Trophoblast cell (in vitro differentiated cells and primary cell): ENCODE measurements around the gene INO80.

Experiments
- DNase-seq, 2 donors: peaks; one replicate each; pipeline ENCODE4 v3.0.0-alpha.2; 2016
- H2AFZ ChIP-seq: 2 replicates; pipeline ENCODE4 v1.6.1; 2013; ENCODE audit warnings: low read length, moderate library complexity, mild to moderate bottlenecking; ENCODE audit not compliant: insufficient read depth, poor library complexity
- H2AK5ac ChIP-seq: 2 replicates; pipeline ENCODE4 v1.6.1; 2013; ENCODE audit warnings: mild to moderate bottlenecking, low read length
- H2BK120ac ChIP-seq: 2 replicates; pipeline ENCODE4 v1.6.1; 2013; ENCODE audit warnings: low read length, mild to moderate bottlenecking, moderate library complexity; ENCODE audit not compliant: insufficient read depth, poor library complexity
- H2BK12ac ChIP-seq: 2 replicates; pipeline ENCODE4 v1.6.1; 2013; ENCODE audit warnings: mild to moderate bottlenecking, low read length, moderate library complexity
- H2BK5ac ChIP-seq: 2 replicates; pipeline ENCODE4 v1.6.1; 2013; ENCODE audit warnings: low read length, low read depth, moderate library complexity, mild to moderate bottlenecking; ENCODE audit not compliant: poor library complexity
- H3K14ac ChIP-seq: 2 replicates; pipeline ENCODE4 v1.6.1; 2013; ENCODE audit warnings: mild to moderate bottlenecking, low read length
- H3K18ac ChIP-seq: 2 replicates; pipeline ENCODE4 v1.6.1; 2013; ENCODE audit warnings: mild to moderate bottlenecking, low read length
- H3K23ac ChIP-seq: 2 replicates; pipeline ENCODE4 v1.6.1; 2013; ENCODE audit warnings: low read length
- H3K27ac ChIP-seq: 2 replicates; pipeline ENCODE4 v1.5.1; 2013; ENCODE audit warnings: low read depth, mild to moderate bottlenecking, inconsistent platforms, low read length, moderate library complexity
- H3K27me3 ChIP-seq: 2 replicates; pipeline ENCODE4 v1.6.1; 2013; ENCODE audit warnings: inconsistent platforms, mild to moderate bottlenecking, low read length, moderate library complexity; ENCODE audit not compliant: insufficient read depth
- H3K36me3 ChIP-seq, 2 experiments: 1 replicate in 1 of 2; 2 replicates in 1 of 2; pipeline ENCODE4 v1.6.1; 2013; ENCODE audit warnings: low read length in 2 of 2, mild to moderate bottlenecking in 2 of 2, moderate library complexity in 1 of 2; ENCODE audit not compliant: insufficient read depth in 2 of 2, control insufficient read depth in 1 of 2
- H3K4ac ChIP-seq: 2 replicates; pipeline ENCODE4 v1.6.1; 2013; ENCODE audit warnings: low read depth, mild to moderate bottlenecking, low read length, moderate library complexity
- H3K4me1 ChIP-seq, 2 experiments: 1 replicate in 1 of 2; 2 replicates in 1 of 2; pipeline ENCODE4 v1.6.1; 2013; ENCODE audit warnings: low read length in 2 of 2, mild to moderate bottlenecking in 2 of 2, moderate library complexity in 1 of 2; ENCODE audit not compliant: insufficient read depth in 2 of 2, control insufficient read depth in 1 of 2
- H3K4me2 ChIP-seq: 2 replicates; pipeline ENCODE4 v1.6.1; 2013; ENCODE audit warnings: inconsistent platforms, mild to moderate bottlenecking, low read length, moderate library complexity
- H3K4me3 ChIP-seq: 2 replicates; pipeline ENCODE4 v1.5.1; 2013; ENCODE audit warnings: mild to moderate bottlenecking, low read depth, low read length, inconsistent platforms
- H3K79me1 ChIP-seq: one replicate; pipeline ENCODE4 v1.6.1; 2013; ENCODE audit warnings: low read length
- H3K79me2 ChIP-seq: 2 replicates; pipeline ENCODE4 v1.6.1; 2013; ENCODE audit warnings: low read length, mild to moderate bottlenecking; ENCODE audit not compliant: control insufficient read depth, insufficient read depth, poor library complexity
- H3K9ac ChIP-seq: 2 replicates; pipeline ENCODE4 v1.6.1; 2013; ENCODE audit warnings: mild to moderate bottlenecking, low read length
- H3K9me3 ChIP-seq: 2 replicates; pipeline ENCODE4 v1.6.1; 2013; ENCODE audit warnings: low read depth, mild to moderate bottlenecking, control low read depth, inconsistent platforms, low read length; ENCODE audit not compliant: insufficient read depth
- H4K12ac ChIP-seq: 2 replicates; pipeline ENCODE4 v1.6.1; 2013; ENCODE audit warnings: low read depth, mild to moderate bottlenecking, low read length, moderate library complexity
- H4K8ac ChIP-seq: 2 replicates; pipeline ENCODE4 v1.6.1; 2013; ENCODE audit warnings: low read depth, mild to moderate bottlenecking, low read length, moderate library complexity
- H4K91ac ChIP-seq: one replicate; pipeline ENCODE4 v1.6.1; 2013; ENCODE audit warnings: low read depth, mild to moderate bottlenecking, low read length, moderate library complexity
- WGBS: extraction: QIAGEN DNeasy Blood & Tissue Kit; methylation state at CpG from one replicate; pipeline ENCODE4 v1.1.7; 2013; ENCODE audit warnings: missing lambda C conversion rate; ENCODE audit not compliant: insufficient read length, insufficient coverage; ENCODE audit errors: extremely low coverage; 5-methylcytosine and 5-hydroxymethylcytosine counted together

The INO80 gene

DNA sequence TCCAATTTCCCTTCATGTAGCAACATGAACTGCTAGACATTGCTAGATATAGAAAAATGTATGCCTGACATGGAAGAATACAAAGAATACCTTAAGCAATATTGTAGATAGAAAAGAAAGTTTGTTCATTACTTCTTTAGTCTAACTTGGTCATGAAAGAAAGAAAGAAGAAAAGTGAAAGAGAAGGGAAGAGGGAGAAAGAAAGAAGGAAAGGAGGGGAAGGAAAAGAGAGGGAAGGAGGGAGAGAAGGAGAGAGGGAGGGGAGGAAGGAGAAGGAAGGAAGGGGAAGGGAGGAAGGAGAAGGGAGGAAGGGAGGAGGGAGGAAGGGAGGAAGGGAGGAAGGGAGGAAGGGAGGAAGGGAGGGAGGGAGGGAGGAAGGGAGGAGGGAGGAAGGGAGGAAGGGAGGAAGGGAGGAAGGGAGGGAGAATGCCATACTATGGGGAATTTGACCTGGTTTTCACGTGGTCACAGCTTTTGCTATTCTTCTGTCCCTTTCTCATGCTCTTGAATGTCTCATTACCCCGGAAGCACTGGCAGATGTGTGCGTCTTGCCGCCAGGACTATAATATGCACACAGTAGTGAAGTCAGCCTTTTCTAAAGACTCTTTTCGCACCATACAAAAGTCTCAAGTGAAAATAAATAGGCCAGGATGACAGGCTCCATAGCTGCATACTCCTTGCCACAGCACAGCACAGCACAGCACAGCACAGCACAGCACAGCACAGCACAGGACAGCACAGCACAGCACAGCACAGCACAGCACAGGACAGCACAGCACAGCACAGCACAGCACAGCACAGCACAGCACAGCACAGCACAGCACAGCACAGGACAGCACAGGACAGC lies 84.6 kb downstream of the INO80 start:
- WGBS = no CpG with 5 or more reads among the region's 5 CpGs
- no peak overlapping the region for H2BK5ac ChIP-seq
- no peak overlapping the region for H3K4me3 ChIP-seq
- no peak overlapping the region for H4K8ac ChIP-seq
- H3K18ac ChIP-seq = no peak overlapping the region
- H2AK5ac ChIP-seq = no peak overlapping the region
- H3K79me2 ChIP-seq = no peaks in the 10 kb centered on the region
- no peak overlapping the region for H3K4ac ChIP-seq
- H2BK12ac ChIP-seq = no peak overlapping the region
- H3K79me1 ChIP-seq = no peaks in the 10 kb centered on the region
- H3K4me1 ChIP-seq = no peaks in the 10 kb centered on the region
- peaks cover 4 to 11% of the 10 kb centered on the region in 2 experiments for H3K36me3 ChIP-seq
- no peak overlapping the region for H3K14ac ChIP-seq
- no peak overlapping the region for H4K12ac ChIP-seq
- no peaks in the 10 kb centered on the region for H3K9me3 ChIP-seq
- no peak overlapping the region for H3K4me2 ChIP-seq
- no peak overlapping the region for H3K27ac ChIP-seq
- no peak for DNase-seq
- H2AFZ ChIP-seq = no peak overlapping the region
- no peak overlapping the region for H3K9ac ChIP-seq
- no peaks in the 10 kb centered on the region for H3K27me3 ChIP-seq
- no peak overlapping the region for H2BK120ac ChIP-seq
- no peak overlapping the region for H4K91ac ChIP-seq
- H3K23ac ChIP-seq = no peak overlapping the region

- Histone ChIP-seq H3K9me3 (no peaks in the 10 kb centered on the region), H2BK120ac (no peak overlapping the region), H3K36me3 (peaks cover 13 to 16% of the 10 kb centered on the region in 2 experiments), H3K23ac (no peak overlapping the region), H3K4me1 (no peaks in the 10 kb centered on the region), H3K4me2 (no peak overlapping the region), H3K79me1 (no peaks in the 10 kb centered on the region), H3K4me3 (no peak overlapping the region), H3K9ac (no peak overlapping the region), H3K79me2 (no peaks in the 10 kb centered on the region), H4K12ac (no peak overlapping the region), H2AK5ac (no peak overlapping the region), H2BK5ac (no peak overlapping the region), H3K18ac (no peak overlapping the region), H2AFZ (no peak overlapping the region), H3K14ac (no peak overlapping the region), H2BK12ac (no peak overlapping the region), H4K8ac (no peak overlapping the region), H4K91ac (no peak overlapping the region), H3K27ac (no peak overlapping the region), H3K4ac (no peak overlapping the region), H3K27me3 (no peaks in the 10 kb centered on the region)
- no CpG with 5 or more reads among the region's 1 CpG for WGBS
- no peak for DNase-seq
These were observed 87.2 kb downstream of the INO80 start for GRCh38 chr15:41028853-41029252.

DNA sequence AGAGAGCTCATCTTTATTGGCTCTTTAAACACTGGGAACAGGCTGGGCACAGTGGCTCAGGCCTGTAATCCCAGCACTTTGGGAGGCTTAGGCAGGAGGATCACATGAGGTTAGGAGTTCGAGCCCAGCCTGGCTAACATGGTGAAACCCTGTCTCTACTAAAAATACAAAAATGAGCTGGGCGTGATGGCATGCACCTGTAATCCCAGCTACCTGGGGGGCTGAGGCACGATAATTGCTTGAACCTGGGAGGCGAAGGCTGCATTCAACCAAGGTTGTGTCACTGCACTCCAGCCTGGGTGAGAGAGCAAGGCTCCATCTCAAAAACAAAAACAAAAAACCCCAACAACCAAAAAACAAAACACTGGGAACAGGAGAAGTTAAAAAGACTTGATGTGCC lies 90.7 kb downstream of the INO80 start:
- H3K18ac ChIP-seq = no peak overlapping the region
- H3K14ac ChIP-seq = no peak overlapping the region
- no peaks in the 10 kb centered on the region for H3K9me3 ChIP-seq
- no peak overlapping the region for H4K8ac ChIP-seq
- peaks cover 0 to 3% of the 10 kb centered on the region in 2 experiments for H3K4me1 ChIP-seq
- H2AFZ ChIP-seq = no peak overlapping the region
- H3K4me2 ChIP-seq = no peak overlapping the region
- H3K23ac ChIP-seq = no peak overlapping the region
- WGBS = no CpG with 5 or more reads among the region's 4 CpGs
- H3K9ac ChIP-seq = no peak overlapping the region
- no peaks in the 10 kb centered on the region for H3K27me3 ChIP-seq
- H4K91ac ChIP-seq = no peak overlapping the region
- no peak overlapping the region for H3K4me3 ChIP-seq
- H3K79me2 ChIP-seq = no peaks in the 10 kb centered on the region
- H2BK5ac ChIP-seq = no peak overlapping the region
- no peak overlapping the region for H3K4ac ChIP-seq
- no peak overlapping the region for H2BK12ac ChIP-seq
- H3K36me3 ChIP-seq = peaks cover 13 to 17% of the 10 kb centered on the region in 2 experiments
- H3K79me1 ChIP-seq = no peaks in the 10 kb centered on the region
- H2AK5ac ChIP-seq = no peak overlapping the region
- DNase-seq = no peak
- no peak overlapping the region for H3K27ac ChIP-seq
- H4K12ac ChIP-seq = no peak overlapping the region
- H2BK120ac ChIP-seq = no peak overlapping the region

DNA sequence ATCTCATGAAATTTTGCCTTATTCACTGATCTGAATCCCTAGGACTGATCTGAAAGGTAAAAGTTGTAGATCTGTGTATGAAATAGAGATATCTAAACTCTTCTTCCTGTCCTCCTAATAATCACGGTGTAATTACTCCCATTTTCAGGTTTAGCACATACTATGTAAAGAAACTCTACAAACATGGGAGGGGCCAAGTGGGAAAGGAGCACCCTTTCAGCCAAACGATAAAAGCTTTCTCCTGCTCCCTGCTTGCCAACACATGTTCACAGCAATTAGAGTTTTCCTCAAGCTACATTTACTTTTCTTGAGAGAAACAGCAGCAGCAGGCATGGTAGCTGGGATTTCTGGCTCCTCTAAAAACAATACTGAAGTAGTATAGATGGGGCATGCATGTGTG lies 91.2 kb downstream of the INO80 start:
- H3K4me1 ChIP-seq = peaks cover 0 to 3% of the 10 kb centered on the region in 2 experiments
- no peak overlapping the region for H4K12ac ChIP-seq
- no peak overlapping the region for H3K23ac ChIP-seq
- H3K27ac ChIP-seq = no peak overlapping the region
- H3K27me3 ChIP-seq = no peaks in the 10 kb centered on the region
- no peak overlapping the region for H3K4ac ChIP-seq
- WGBS = no CpG with 5 or more reads among the region's 2 CpGs
- H3K18ac ChIP-seq = no peak overlapping the region
- H3K4me3 ChIP-seq = no peak overlapping the region
- H4K91ac ChIP-seq = no peak overlapping the region
- no peak overlapping the region for H2BK12ac ChIP-seq
- H2BK5ac ChIP-seq = no peak overlapping the region
- DNase-seq = no peak
- H3K79me1 ChIP-seq = no peaks in the 10 kb centered on the region
- H3K9ac ChIP-seq = no peak overlapping the region
- H3K79me2 ChIP-seq = no peaks in the 10 kb centered on the region
- H4K8ac ChIP-seq = no peak overlapping the region
- H2AFZ ChIP-seq = no peak overlapping the region
- no peak overlapping the region for H2AK5ac ChIP-seq
- no peak overlapping the region for H2BK120ac ChIP-seq
- no peaks in the 10 kb centered on the region for H3K9me3 ChIP-seq
- no peak overlapping the region for H3K14ac ChIP-seq
- H3K4me2 ChIP-seq = no peak overlapping the region
- H3K36me3 ChIP-seq = peaks cover 11 to 17% of the 10 kb centered on the region in 2 experiments
